Spinal cord (tissue), 10 donors: ENCODE data around the gene C12orf60. TPM values are rescaled to one million over a fixed set of nuclear protein-coding genes. Genes with fewer than 3 reads are reported as not detected.

Experiments
- DNase-seq, 6 donors: peaks; one replicate each; pipeline versions ENCODE4 v3.0.0 to v3.0.0-alpha.2; 2013 to 2015; ENCODE audit warnings: low spot score in 6 of 6, low read depth in 4 of 6
- H3K27ac ChIP-seq: one replicate; pipeline ENCODE4 v1.5.1; 2013; ENCODE audit warnings: low read depth, low read length, control low read depth
- H3K27me3 ChIP-seq: one replicate; pipeline ENCODE4 v1.6.1; 2013; ENCODE audit warnings: low read length; ENCODE audit not compliant: control insufficient read depth, insufficient read depth
- H3K36me3 ChIP-seq: one replicate; pipeline ENCODE4 v1.6.1; 2013; ENCODE audit warnings: low read length; ENCODE audit not compliant: control insufficient read depth, insufficient read depth
- H3K4me1 ChIP-seq: one replicate; pipeline ENCODE4 v1.6.1; 2013; ENCODE audit warnings: low read length; ENCODE audit not compliant: control insufficient read depth, insufficient read depth
- H3K4me3 ChIP-seq: one replicate; pipeline ENCODE4 v1.5.1; 2013; ENCODE audit warnings: low read depth, low read length, control low read depth
- H3K9me3 ChIP-seq: one replicate; pipeline ENCODE4 v1.6.1; 2013; ENCODE audit warnings: low read length; ENCODE audit not compliant: control insufficient read depth, insufficient read depth
- WGBS: methylation state at CpG from one replicate; pipeline ENCODE4 v1.1.5; 2013; ENCODE audit warnings: missing lambda C conversion rate; ENCODE audit not compliant: insufficient coverage; 5-methylcytosine and 5-hydroxymethylcytosine counted together
- polyA plus RNA-seq, 2 donors: library from polyadenylated mRNA; unstranded; fragments of 120-200 nt; gene quantifications; one replicate each; pipeline ENCODE4 v1.2.1, GENCODE V29; 2013; ENCODE audit not compliant: insufficient read length in 2 of 2
- total RNA-seq, 2 donors: library from RNA; depleted of rRNA in 1 of 2; stranded (reverse); fragments of 120-200 nt in 1 of 2; fragments of >200 nt in 1 of 2; gene quantifications; one replicate each; pipeline versions ENCODE4 v1.2.3 to v1.2.4, GENCODE V29; 2013 to 2014
- donor health status: healthy.

C12orf60 gene
- total and polyA plus RNA-seq, 4 donors = 2.8 to 7.2 (median 3.7) TPM

DNA sequence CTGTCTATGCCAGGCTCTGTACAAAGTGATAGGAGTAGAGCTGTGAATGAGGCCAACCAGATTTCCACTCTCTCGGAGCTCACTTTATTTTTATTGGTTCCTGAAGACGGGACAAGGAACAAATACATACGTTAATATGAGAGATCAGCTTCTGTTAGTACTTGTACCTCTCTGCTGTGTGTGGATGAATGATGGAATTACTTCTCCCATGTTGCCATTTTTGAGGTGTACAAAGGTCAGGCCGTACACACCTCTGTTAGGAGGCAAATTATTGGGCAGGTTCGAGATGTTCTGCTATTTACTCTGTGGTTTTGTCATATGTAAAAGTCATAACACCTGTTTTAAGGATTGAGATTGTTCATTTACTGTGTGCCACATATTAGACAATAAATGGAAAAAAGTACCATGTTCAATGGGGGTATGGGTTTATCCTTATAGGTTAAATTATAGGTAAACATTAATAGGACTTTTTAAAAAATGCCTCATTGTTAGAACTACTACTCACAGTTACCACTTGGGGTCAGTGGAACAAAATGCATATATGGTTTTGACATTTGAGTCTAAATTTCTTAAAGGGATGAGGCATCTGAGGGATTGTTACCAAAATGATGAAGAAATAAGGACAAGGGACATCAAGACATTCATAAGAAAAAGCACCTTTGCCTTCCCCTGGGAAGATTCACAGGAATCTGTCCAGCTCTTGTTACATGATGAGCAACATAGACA, 27.1 kb upstream of the C12orf60 start:
- no peaks in the 10 kb centered on the region for H3K36me3 ChIP-seq
- no peaks in the 10 kb centered on the region for H3K27me3 ChIP-seq
- H3K27ac ChIP-seq = peak overlapping the region; percentile 65
- no peaks in the 10 kb centered on the region for H3K9me3 ChIP-seq
- no peak for DNase-seq
- WGBS = 90% methylated on average over 4 of the region's 5 CpGs
- no peak overlapping the region for H3K4me3 ChIP-seq
- H3K4me1 ChIP-seq = peaks cover 16% of the 10 kb centered on the region

DNA sequence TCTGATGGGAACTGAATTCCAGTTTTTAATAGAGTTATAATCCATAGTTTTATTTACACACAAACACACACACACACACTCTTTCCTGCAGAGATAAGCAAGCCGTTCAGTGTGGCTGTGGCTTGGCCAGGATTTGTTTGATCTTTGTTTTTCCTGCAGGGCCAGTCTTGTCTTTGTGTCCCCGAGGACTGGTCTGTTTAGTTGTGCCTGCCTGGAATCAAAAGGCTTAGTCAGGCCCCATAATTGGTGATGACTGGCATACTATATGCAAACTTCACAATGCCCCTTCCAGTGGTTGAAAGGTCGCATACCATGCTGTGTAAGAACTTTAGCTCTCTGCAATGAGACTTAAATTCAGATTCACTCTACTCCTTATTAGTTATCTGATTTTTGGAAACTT, 26.2 kb upstream of the C12orf60 start:
- no peaks in the 10 kb centered on the region for H3K27me3 ChIP-seq
- H3K36me3 ChIP-seq = no peaks in the 10 kb centered on the region
- no peak overlapping the region for H3K4me3 ChIP-seq
- peaks cover 16% of the 10 kb centered on the region for H3K4me1 ChIP-seq
- 40% methylated on average over 1 of the region's 3 CpGs for WGBS
- H3K27ac ChIP-seq = peak overlapping the region; percentile 65
- no peak for DNase-seq
- no peaks in the 10 kb centered on the region for H3K9me3 ChIP-seq

DNA sequence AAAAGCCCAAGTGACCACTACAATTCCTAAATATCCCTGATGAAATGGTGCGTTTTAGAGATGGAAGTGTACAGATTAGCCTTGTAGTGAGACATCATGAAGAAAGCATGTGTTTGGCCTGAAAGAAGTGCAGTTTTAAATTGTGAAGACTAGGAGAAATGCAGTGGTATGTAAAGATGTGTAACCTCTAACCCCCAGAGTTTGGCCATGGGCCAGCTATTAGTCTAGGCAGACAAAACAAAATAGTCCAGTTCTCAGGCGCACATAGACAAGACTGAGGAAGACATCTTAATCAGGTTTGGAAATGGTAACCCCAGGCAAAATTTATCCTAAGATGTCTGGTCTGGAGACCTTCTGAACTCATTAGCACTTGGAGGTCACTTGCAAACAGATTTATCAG, 23.6 kb upstream of the C12orf60 start:
- Histone ChIP-seq H3K4me3 (no peak overlapping the region), H3K27ac (no peak overlapping the region), H3K9me3 (no peaks in the 10 kb centered on the region), H3K36me3 (no peaks in the 10 kb centered on the region), H3K27me3 (no peaks in the 10 kb centered on the region), H3K4me1 (peaks cover 5% of the 10 kb centered on the region)
- DNase-seq = no peak
- 100% methylated on average over 1 of the region's 2 CpGs for WGBS

DNA sequence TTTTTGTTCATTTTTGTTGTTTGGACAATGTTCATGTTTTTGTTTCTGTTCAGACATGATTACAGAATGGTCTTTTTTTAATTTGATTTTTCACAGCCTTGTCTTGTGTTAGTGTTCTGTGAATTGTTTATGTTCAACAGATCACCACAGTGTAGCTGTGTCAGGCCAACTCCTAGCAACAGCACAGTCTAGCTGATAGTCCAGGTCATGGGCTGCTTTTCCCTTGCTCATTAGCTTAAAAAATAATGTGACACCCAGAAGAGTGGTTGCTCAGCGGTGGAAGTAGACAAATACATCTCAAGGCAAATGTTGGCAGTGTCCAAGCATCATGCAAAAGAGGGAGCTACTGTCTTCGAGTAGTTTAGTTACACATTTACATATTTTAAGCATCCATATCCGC, 22.6 kb upstream of the C12orf60 start:
- Histone ChIP-seq H3K27ac (no peak overlapping the region), H3K27me3 (no peaks in the 10 kb centered on the region), H3K4me1 (no peaks in the 10 kb centered on the region), H3K36me3 (no peaks in the 10 kb centered on the region), H3K9me3 (no peaks in the 10 kb centered on the region), H3K4me3 (no peak overlapping the region)
- 43% methylated on average over 1 of the region's 3 CpGs for WGBS
- DNase-seq = no peak

DNA sequence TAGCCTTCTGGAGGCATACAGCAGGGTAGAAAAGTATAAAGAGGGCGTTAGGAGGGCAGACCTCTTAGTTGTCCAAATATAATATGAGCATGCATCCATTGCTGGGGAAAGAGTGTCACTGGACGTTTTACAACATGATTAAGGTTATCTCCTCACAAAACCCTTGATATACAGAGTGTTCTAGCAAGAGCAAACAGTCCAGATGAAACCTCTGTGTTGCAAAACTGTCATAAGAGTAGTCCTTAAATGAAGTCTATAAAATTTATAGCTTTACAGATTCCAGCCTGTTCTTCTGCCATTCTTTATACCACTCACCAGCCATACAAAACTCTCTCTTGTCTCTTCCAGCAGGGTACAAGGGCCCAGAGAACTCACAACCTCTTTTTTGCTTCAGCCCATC, 21.9 kb upstream of the C12orf60 start:
- Histone ChIP-seq H3K9me3 (no peaks in the 10 kb centered on the region), H3K4me1 (no peaks in the 10 kb centered on the region), H3K27ac (no peak overlapping the region), H3K27me3 (no peaks in the 10 kb centered on the region), H3K4me3 (no peak overlapping the region), H3K36me3 (no peaks in the 10 kb centered on the region)
- DNase-seq = no peak
- WGBS = no CpG with 5 or more reads among the region's 2 CpGs

DNA sequence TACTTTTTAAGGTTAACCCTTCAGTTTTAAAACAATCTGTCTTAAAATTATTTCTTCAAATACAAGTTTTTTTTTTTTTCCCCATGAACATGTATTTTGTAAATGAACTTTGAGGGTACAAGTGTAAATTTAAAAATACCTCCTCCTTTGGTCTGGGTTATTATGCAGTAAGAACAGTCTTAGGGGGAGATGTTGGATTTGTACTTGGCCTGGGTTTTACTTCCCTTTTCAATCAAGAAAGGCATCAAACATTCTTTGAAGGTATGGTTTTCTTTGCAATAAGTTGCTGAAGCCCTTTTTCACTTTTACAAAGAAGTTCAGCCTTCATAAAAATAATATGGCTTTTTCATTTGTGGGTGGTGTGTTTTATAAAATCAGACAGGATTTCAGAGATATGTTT, 20.7 kb upstream of the C12orf60 start:
- no peaks in the 10 kb centered on the region for H3K4me1 ChIP-seq
- no peak for DNase-seq
- H3K27me3 ChIP-seq = no peaks in the 10 kb centered on the region
- no peaks in the 10 kb centered on the region for H3K9me3 ChIP-seq
- peaks cover 4% of the 10 kb centered on the region for H3K36me3 ChIP-seq
- no peak overlapping the region for H3K27ac ChIP-seq
- H3K4me3 ChIP-seq = no peak overlapping the region

DNA sequence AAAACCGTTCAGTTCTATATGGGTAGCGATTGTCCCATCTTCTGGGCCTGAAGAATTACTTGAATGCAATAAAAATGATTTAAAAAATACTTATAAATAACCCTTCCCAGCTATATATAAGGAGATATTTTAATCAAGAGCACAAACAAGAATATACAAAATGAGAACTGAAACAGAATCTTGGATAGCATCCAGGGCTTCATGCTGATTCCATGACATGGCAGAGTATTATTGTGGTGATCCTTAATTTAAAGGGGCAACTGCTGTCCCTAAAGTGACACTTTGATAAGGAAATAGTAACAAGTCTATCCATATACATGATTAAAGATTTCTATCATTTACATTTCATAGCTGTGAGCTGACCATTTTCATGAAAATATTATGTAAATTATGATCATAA, 19.0 kb upstream of the C12orf60 start:
- Histone ChIP-seq H3K27ac (no peak overlapping the region), H3K9me3 (no peaks in the 10 kb centered on the region), H3K4me1 (no peaks in the 10 kb centered on the region), H3K4me3 (no peak overlapping the region), H3K27me3 (no peaks in the 10 kb centered on the region), H3K36me3 (peaks cover 16% of the 10 kb centered on the region)
- WGBS = no CpG with 5 or more reads among the region's 2 CpGs
- no peak for DNase-seq

DNA sequence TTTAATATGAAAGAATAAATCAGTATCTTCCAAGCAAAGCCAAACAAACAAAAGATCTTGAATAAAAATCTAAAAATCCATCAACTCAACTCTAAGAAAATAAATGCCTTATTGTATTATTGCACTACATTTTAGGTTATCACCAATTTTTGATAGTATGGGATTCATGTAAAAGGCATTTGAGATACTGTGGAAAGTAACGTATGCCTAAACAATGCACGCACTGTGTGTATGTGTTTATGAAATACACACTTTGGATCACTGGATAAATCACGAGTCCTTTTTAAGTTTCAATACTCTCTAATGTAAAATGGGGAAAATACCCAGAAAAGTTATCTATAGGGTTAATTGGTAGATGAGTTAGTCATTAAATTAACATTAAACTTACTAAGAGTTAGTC, 17.9 kb upstream of the C12orf60 start:
- Histone ChIP-seq H3K27me3 (no peaks in the 10 kb centered on the region), H3K27ac (no peak overlapping the region), H3K4me1 (no peaks in the 10 kb centered on the region), H3K4me3 (no peak overlapping the region), H3K36me3 (peaks cover 19% of the 10 kb centered on the region), H3K9me3 (no peaks in the 10 kb centered on the region)
- no CpG with 5 or more reads among the region's 3 CpGs for WGBS
- no peak for DNase-seq

DNA sequence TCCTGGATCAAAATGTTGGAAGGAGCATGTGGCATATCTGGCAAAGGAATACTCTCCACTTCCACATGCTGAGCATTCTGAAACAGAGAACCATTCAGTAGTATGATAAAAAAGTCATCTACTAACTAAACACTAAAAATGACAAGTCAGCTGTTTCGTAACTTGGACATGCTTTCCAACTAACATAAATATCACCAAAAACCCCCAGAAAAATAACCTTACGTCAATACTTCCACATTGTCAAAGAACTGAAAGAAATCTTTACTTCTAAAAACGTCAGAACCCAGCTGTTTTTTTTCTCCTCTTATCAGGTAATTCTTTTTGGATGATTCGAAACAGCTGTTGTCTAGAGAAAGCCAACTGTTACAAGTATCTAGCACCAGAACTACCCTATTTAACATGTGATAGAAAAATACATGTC, 8.4 kb upstream of the C12orf60 start:
- Histone ChIP-seq H3K9me3 (no peaks in the 10 kb centered on the region), H3K27me3 (no peaks in the 10 kb centered on the region), H3K36me3 (peaks cover 20% of the 10 kb centered on the region), H3K4me3 (no peak overlapping the region), H3K4me1 (no peaks in the 10 kb centered on the region), H3K27ac (no peak overlapping the region)
- WGBS = 100% methylated on average over 1 of the region's 4 CpGs
- no peak for DNase-seq

DNA sequence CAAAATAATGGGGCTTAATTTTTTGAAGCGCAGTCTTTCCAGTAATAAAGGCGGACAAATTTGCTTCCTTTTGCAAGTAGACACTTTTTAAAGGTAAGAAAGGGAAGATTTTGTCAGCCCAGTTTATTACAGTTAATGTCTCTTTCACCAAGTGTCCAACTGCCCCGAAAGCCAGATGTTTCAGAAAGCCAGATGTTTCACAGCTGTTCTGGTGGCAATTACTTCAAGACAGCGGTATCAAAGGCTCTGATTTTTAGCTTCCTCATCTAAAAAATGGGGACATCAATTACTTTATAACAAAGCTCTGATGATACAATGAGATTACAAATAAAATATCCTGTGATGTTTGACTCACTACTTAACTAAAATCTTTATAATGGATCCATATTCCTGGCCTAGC, 1.2 kb upstream of the C12orf60 start:
- H3K27me3 ChIP-seq = no peaks in the 10 kb centered on the region
- no peak for DNase-seq
- H3K4me1 ChIP-seq = no peaks in the 10 kb centered on the region
- no peaks in the 10 kb centered on the region for H3K36me3 ChIP-seq
- H3K27ac ChIP-seq = peak overlapping the region; percentile 90
- peak overlapping the region; percentile 78 for H3K4me3 ChIP-seq
- H3K9me3 ChIP-seq = no peaks in the 10 kb centered on the region
- no CpG with 5 or more reads among the region's 4 CpGs for WGBS
